HepG2 (cell line): ENCODE data around the gene KERA. TPM values are rescaled to one million over a fixed set of nuclear protein-coding genes. Genes with fewer than 3 reads are reported as not detected.

Source experiments
- ATAC-seq: fragments of 200-7000 bp; cut with Tn5 transposase; 3 replicates; pipeline ENCODE4 v1.9.1; 2020; ENCODE audit warnings: mild to moderate bottlenecking, moderate library complexity
- BruUV-seq: library from RNA; stranded (reverse); fragments of 400-500 nt; replicated peaks from 2 replicates; lab custom pipeline; 2021; lab: Mats Ljungman, UMichigan
- CTCF ChIA-PET: fragments of 300-600 bp; formaldehyde crosslinking; extraction: SDS; loops from one replicate; lab custom pipeline; 2021; ENCODE audit warnings: low total read pairs, inconsistent platforms, low intra/inter-chr PET ratio; lab: Yijun Ruan, JAX
- POLR2A ChIA-PET: fragments of 350-600 bp; sonication (Branson Sonifier 250); formaldehyde crosslinking; loops from one replicate; lab custom pipeline; 2020; ENCODE audit warnings: antibody characterized with exemption, inconsistent platforms; lab: Yijun Ruan, JAX
- DNase-seq: peaks from one replicate; pipeline ENCODE4 v3.0.0-alpha.2; 2015; ENCODE audit warnings: low spot score
- FAIRE-seq: peaks from 3 replicates; lab custom pipeline; 2011; peaks lifted over from hg19 to GRCh38; lab: Jason Lieb, UNC
- H2AFZ ChIP-seq: one replicate; pipeline ENCODE4 v1.6.1; 2011; ENCODE audit warnings: low read length, inconsistent platforms
- H3K27ac ChIP-seq: fragments of 300-600 bp; 3 replicates; pipeline ENCODE4 v1.8.0; 2011; ENCODE audit warnings: mixed run types, mild to moderate bottlenecking, mixed read lengths, low read length, inconsistent platforms; ENCODE audit not compliant: insufficient read depth; ENCODE audit errors: extremely low read length
- H3K27me3 ChIP-seq, 2 experiments: fragments of 200-600 bp in 1 of 2; 2 replicates in 1 of 2; 3 replicates in 1 of 2; pipeline versions ENCODE4 v1.6.0 to v1.8.0; 2011; ENCODE audit warnings: low read length in 2 of 2, mild to moderate bottlenecking in 2 of 2, moderate library complexity in 2 of 2, inconsistent platforms in 1 of 2; ENCODE audit not compliant: insufficient read depth in 2 of 2, control insufficient read depth in 1 of 2
- H3K36me3 ChIP-seq, 2 experiments: fragments of 200-600 bp in 1 of 2; replicated peaks in 1 of 2; 2 replicates in 1 of 2; 3 replicates in 1 of 2; pipeline versions ENCODE4 v1.5.1 to v1.8.0; 2011; ENCODE audit warnings: low read length in 2 of 2, inconsistent platforms in 1 of 2; ENCODE audit not compliant: insufficient read depth in 2 of 2, control insufficient read depth in 1 of 2
- H3K4me1 ChIP-seq: 2 replicates; pipeline ENCODE4 v1.5.1; 2012; ENCODE audit warnings: low read length, inconsistent platforms; ENCODE audit not compliant: insufficient read depth
- H3K4me2 ChIP-seq: 2 replicates; pipeline ENCODE4 v1.6.0; 2011; ENCODE audit warnings: low read depth, low read length, inconsistent platforms
- H3K4me3 ChIP-seq, 3 experiments: fragments of 200-600 bp in 1 of 3; sonication (generic), shearing (Covaris generic) in 1 of 3; replicated peaks in 1 of 3; 2 replicates each; pipeline ENCODE4 v1.5.1; 2011 to 2016; ENCODE audit warnings: low read length in 3 of 3, inconsistent platforms in 2 of 3, low read depth in 2 of 3, mild to moderate bottlenecking in 2 of 3, control low read depth in 1 of 3, mixed read lengths in 1 of 3; ENCODE audit not compliant: insufficient read depth in 1 of 3
- H3K79me2 ChIP-seq: one replicate; pipeline ENCODE4 v1.6.1; 2011; ENCODE audit warnings: low read length, inconsistent platforms; ENCODE audit not compliant: insufficient read depth
- H3K9ac ChIP-seq: 2 replicates; pipeline ENCODE4 v1.6.0; 2011; ENCODE audit warnings: mild to moderate bottlenecking, low read depth, low read length, inconsistent platforms; ENCODE audit not compliant: insufficient read depth
- H3K9me3 ChIP-seq: 2 replicates; pipeline ENCODE4 v1.5.1; 2012; ENCODE audit warnings: mild to moderate bottlenecking, low read length
- H4K20me1 ChIP-seq: 2 replicates; pipeline ENCODE4 v1.6.0; 2011; ENCODE audit warnings: inconsistent platforms, mild to moderate bottlenecking, low read length, moderate library complexity; ENCODE audit not compliant: insufficient read depth
- CENPX ChIP-seq: sonication (generic); formaldehyde crosslinking; IDR thresholded peaks from 2 replicates; pipeline ENCODE4 v1.9.0; 2021; ENCODE audit warnings: mild to moderate bottlenecking, missing genetic modification reagents, moderate library complexity
- EZH2 ChIP-seq: conservative IDR thresholded peaks from 2 replicates; pipeline ENCODE4 v1.6.1; 2012; ENCODE audit warnings: mild to moderate bottlenecking, low read depth, low read length, moderate library complexity
- GATAD1 ChIP-seq: IDR thresholded peaks from 2 replicates; pipeline ENCODE4 v1.6.1; 2016; ENCODE audit warnings: missing genetic modification reagents, missing compliant biosample characterization
- GATAD2A ChIP-seq: IDR thresholded peaks from 2 replicates; pipeline ENCODE4 v1.6.1; 2016
- HNRNPUL1 ChIP-seq: fragments of 200-400 bp; formaldehyde crosslinking; IDR thresholded peaks from 2 replicates; pipeline ENCODE4 v1.6.1; 2017; ENCODE audit warnings: low read depth, mild to moderate bottlenecking, low read length, moderate library complexity
- JUNB ChIP-seq: sonication (generic); formaldehyde crosslinking; IDR thresholded peaks from 2 replicates; pipeline ENCODE4 v1.8.0; 2022; ENCODE audit warnings: missing genetic modification reagents, mild to moderate bottlenecking, borderline replicate concordance
- KAT2B ChIP-seq: fragments of 150-350 bp; IDR thresholded peaks from 2 replicates; pipeline ENCODE4 v1.6.1; 2014; ENCODE audit warnings: low read depth, low read length, borderline replicate concordance
- MYNN ChIP-seq: sonication (generic); formaldehyde crosslinking; IDR thresholded peaks from 2 replicates; pipeline ENCODE4 v1.4.0; 2020; ENCODE audit warnings: mild to moderate bottlenecking, low read depth, missing genetic modification reagents
- RFX5 ChIP-seq: IDR thresholded peaks from 2 replicates; pipeline ENCODE4 v1.6.1; 2011; ENCODE audit warnings: low read depth, low read length, improper control_type of control experiment
- SETDB1 ChIP-seq: sonication (generic); formaldehyde crosslinking; IDR thresholded peaks from 2 replicates; pipeline ENCODE4 v1.5.1; 2020; ENCODE audit warnings: missing genetic modification reagents, mild to moderate bottlenecking, borderline replicate concordance
- SP5 ChIP-seq: IDR thresholded peaks from 2 replicates; pipeline ENCODE4 v1.6.1; 2016; ENCODE audit warnings: low read depth, borderline replicate concordance
- SRSF4 ChIP-seq: fragments of 200-400 bp; formaldehyde crosslinking; IDR thresholded peaks from one replicate; pipeline ENCODE4 v1.6.1; 2018; ENCODE audit warnings: mild to moderate bottlenecking, low read depth, low read length, moderate library complexity; ENCODE audit not compliant: poor library complexity, severe bottlenecking
- SRSF9 ChIP-seq: fragments of 200-400 bp; formaldehyde crosslinking; IDR thresholded peaks from 2 replicates; pipeline ENCODE4 v1.6.1; 2018; ENCODE audit warnings: borderline replicate concordance, mild to moderate bottlenecking, low read depth, low read length; ENCODE audit not compliant: insufficient read depth, poor library complexity, severe bottlenecking
- ZGPAT ChIP-seq: IDR thresholded peaks from 2 replicates; pipeline ENCODE4 v1.6.1; 2016; ENCODE audit warnings: mild to moderate bottlenecking
- ZNF230 ChIP-seq: sonication (generic); formaldehyde crosslinking; IDR thresholded peaks from 2 replicates; pipeline ENCODE4 v1.4.0; 2020; ENCODE audit warnings: mild to moderate bottlenecking, missing genetic modification reagents
- ZNF543 ChIP-seq: sonication (generic); formaldehyde crosslinking; IDR thresholded peaks from 2 replicates; pipeline ENCODE4 v1.4.0; 2020; ENCODE audit warnings: mild to moderate bottlenecking, missing genetic modification reagents
- ZNF547 ChIP-seq: sonication (generic); formaldehyde crosslinking; IDR thresholded peaks from 2 replicates; pipeline ENCODE4 v1.5.1; 2020; ENCODE audit warnings: mild to moderate bottlenecking, missing genetic modification reagents
- ZNF607 ChIP-seq: sonication (generic); formaldehyde crosslinking; IDR thresholded peaks from 2 replicates; pipeline ENCODE4 v1.5.1; 2020; ENCODE audit warnings: missing genetic modification reagents, mild to moderate bottlenecking, borderline replicate concordance
- ZNF766 ChIP-seq: sonication (generic); formaldehyde crosslinking; IDR thresholded peaks from 2 replicates; pipeline ENCODE4 v1.5.0; 2020; ENCODE audit warnings: missing genetic modification reagents, borderline replicate concordance
- ZNF792 ChIP-seq: IDR thresholded peaks from 2 replicates; pipeline ENCODE4 v1.6.1; 2016
- WGBS: methylation state at CpG from one replicate; pipeline ENCODE4 v1.1.6; 2017; ENCODE audit warnings: low lambda C conversion rate; 5-methylcytosine and 5-hydroxymethylcytosine counted together
- in situ Hi-C: cut with HindIII; loops from 2 replicates; pipeline ENCODE4 v1.10.0; 2017; ENCODE audit warnings: low pct_unique_long_range_greater_than_20kb; ENCODE audit not compliant: extremely low pct_ligation_motif_present
- intact Hi-C: fragments of 100-400 bp; cut with micrococcal nuclease; formaldehyde crosslinking; loops from one replicate; pipeline ENCODE4 v1.10.0; 2022; ENCODE audit not compliant: unreplicated experiment
- polyA plus RNA-seq, 8 experiments: library from polyadenylated mRNA; depleted of rRNA in 3 of 8; stranded (reverse) in 7 of 8; unstranded in 1 of 8; fragments of >200 nt; fragmentation: Illumina TruSeq in 4 of 8; extraction: Trizol in 4 of 8; gene quantifications; 2 replicates each; pipeline versions ENCODE4 v1.2.1 to v1.2.3, GENCODE V29; 2011 to 2016; ENCODE audit warnings: low read depth in 4 of 8, missing spikeins in 1 of 8, mixed read lengths in 1 of 8; ENCODE audit not compliant: insufficient read depth in 1 of 8
- total RNA-seq, 5 experiments: library from RNA; depleted of rRNA; stranded (reverse); fragments of >200 nt; fragmentation: Illumina TruSeq; extraction: Trizol; gene quantifications; 2 replicates each; pipeline ENCODE4 v1.2.3, GENCODE V29; 2016; ENCODE audit warnings: low read depth in 1 of 5

Gene KERA
- total and polyA plus RNA-seq, 2 of the 13 experiments (the other 11 are each of a cell fraction or from before 2014, with no cell fraction given), result not detected

DNA sequence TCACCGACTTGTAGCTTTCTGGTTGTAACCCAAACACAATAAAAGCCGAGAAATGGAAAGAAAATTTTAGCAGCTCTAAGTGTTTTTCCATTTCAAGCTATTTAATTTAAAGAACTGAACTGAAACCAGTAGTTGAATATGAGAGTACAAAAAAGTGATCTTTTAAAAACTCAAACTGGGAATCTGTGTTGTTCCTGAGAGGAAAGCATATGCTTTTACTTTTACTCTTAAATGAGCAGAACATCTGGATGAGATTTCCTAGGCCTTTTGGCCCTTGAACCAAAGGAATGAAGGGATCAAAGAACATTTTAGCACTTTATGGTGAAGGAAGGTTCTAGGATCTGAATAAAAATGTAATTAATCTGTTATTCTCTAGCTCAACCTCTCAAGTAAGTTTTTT lies 1.3 kb downstream of the KERA start:
- in situ Hi-C loops, result no loop called here
- H2AFZ ChIP-seq, result no peak overlapping the region
- intact Hi-C loops, result no loop called here
- ATAC-seq, result no peak
- H3K27ac ChIP-seq, result no peak overlapping the region
- H3K27me3 ChIP-seq, result no peaks in the 10 kb centered on the region
- H3K4me3 ChIP-seq, result no peak overlapping the region
- no peaks in the 10 kb centered on the region for H4K20me1 ChIP-seq
- no peaks in the 10 kb centered on the region for H3K79me2 ChIP-seq
- no peak overlapping the region for H3K9ac ChIP-seq
- 0% methylated on average over 2 of the region's 2 CpGs for WGBS
- BruUV-seq, result no TSS peak
- H3K4me1 ChIP-seq, result no peaks in the 10 kb centered on the region
- no peak overlapping the region for H3K4me2 ChIP-seq
- no peaks in the 10 kb centered on the region for H3K9me3 ChIP-seq
- H3K36me3 ChIP-seq, result no peaks in the 10 kb centered on the region
- POLR2A ChIA-PET, result no interaction called here
- TF ChIP-seq JUNB (CRISPR knock-in tag) (no peak), EZH2 (no peak), ZNF230 (CRISPR knock-in tag) (no peak), ZNF607 (CRISPR knock-in tag) (no peak)
- TF ChIP-seq, all 625 proteins: peak for 0
- no peak for FAIRE-seq
- DNase-seq, result no peak
- CTCF ChIA-PET, result no interaction called here

DNA sequence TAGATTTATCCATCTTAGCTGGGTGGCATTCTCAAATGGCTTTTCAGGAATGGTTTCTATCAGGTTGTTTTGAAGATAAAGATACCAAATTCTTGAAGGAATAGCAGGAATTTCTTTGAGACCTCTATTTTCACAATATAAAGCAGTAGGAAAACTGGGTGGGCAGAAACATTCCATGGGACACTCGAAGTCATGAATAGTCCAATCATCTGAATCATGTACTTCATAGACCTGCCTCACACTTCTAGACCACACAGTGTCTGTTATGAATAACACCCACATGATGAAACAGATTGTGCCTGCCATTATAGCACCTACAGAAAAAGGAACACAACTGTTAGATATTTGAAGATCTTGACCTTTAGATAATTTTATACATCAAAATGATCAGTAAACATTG lies 1.8 kb downstream of the KERA start:
- intact Hi-C loops (no loop called here), in situ Hi-C loops (no loop called here)
- H3K4me3 ChIP-seq, result no peak overlapping the region
- H3K9me3 ChIP-seq, result no peaks in the 10 kb centered on the region
- no peak overlapping the region for H3K9ac ChIP-seq
- H2AFZ ChIP-seq, result no peak overlapping the region
- no peaks in the 10 kb centered on the region for H3K36me3 ChIP-seq
- 0% methylated on average over 1 of the region's 1 CpG for WGBS
- no peaks in the 10 kb centered on the region for H4K20me1 ChIP-seq
- H3K4me1 ChIP-seq, result no peaks in the 10 kb centered on the region
- DNase-seq (no peak), ATAC-seq (no peak), FAIRE-seq (no peak)
- no peaks in the 10 kb centered on the region for H3K79me2 ChIP-seq
- ChIA-PET CTCF (no interaction called here), POLR2A (no interaction called here)
- no TSS peak for BruUV-seq
- no peak overlapping the region for H3K27ac ChIP-seq
- H3K4me2 ChIP-seq, result no peak overlapping the region
- no peaks in the 10 kb centered on the region for H3K27me3 ChIP-seq
- no peak for TF ChIP-seq KAT2B
- no peak for TF ChIP-seq HNRNPUL1
- TF ChIP-seq SRSF4, result no peak
- TF ChIP-seq MYNN (CRISPR knock-in tag), result no peak
- no peak for TF ChIP-seq ZNF766 (CRISPR knock-in tag)
- no peak for TF ChIP-seq GATAD2A (CRISPR knock-in tag)
- TF ChIP-seq ZGPAT (CRISPR knock-in tag), result no peak
- no peak for TF ChIP-seq ZNF792 (CRISPR knock-in tag)
- TF ChIP-seq CENPX (CRISPR knock-in tag), result no peak
- TF ChIP-seq SETDB1 (CRISPR knock-in tag), result no peak
- TF ChIP-seq ZNF547 (CRISPR knock-in tag), result no peak
- TF ChIP-seq ZNF543, result no peak
- no peak for TF ChIP-seq SRSF9
- no peak for TF ChIP-seq RFX5
- no peak for TF ChIP-seq SP5 (CRISPR knock-in tag)
- TF ChIP-seq GATAD1 (CRISPR knock-in tag), result no peak
